Astrocyte (in vitro differentiated cells and primary cell): ENCODE data around the gene PRKCA. TPM values are rescaled to one million over a fixed set of nuclear protein-coding genes. Genes with fewer than 3 reads are reported as not detected.

Source experiments
- DNase-seq: peaks from one replicate; pipeline ENCODE4 v3.0.0-alpha.2; 2010; ENCODE audit warnings: low read depth
- FAIRE-seq: peaks from 2 replicates; lab custom pipeline; 2011; peaks lifted over from hg19 to GRCh38; lab: Jason Lieb, UNC
- H2AFZ ChIP-seq: 2 replicates; pipeline ENCODE4 v1.6.0; 2012; ENCODE audit warnings: low read depth, low read length, inconsistent platforms
- H3K27ac ChIP-seq: 2 replicates; pipeline ENCODE4 v1.5.1; 2011; ENCODE audit warnings: low read depth, low read length, inconsistent platforms
- H3K27me3 ChIP-seq: 2 replicates; pipeline ENCODE4 v1.6.0; 2011; ENCODE audit warnings: low read length, inconsistent platforms; ENCODE audit not compliant: insufficient read depth
- H3K36me3 ChIP-seq: 2 replicates; pipeline ENCODE4 v1.5.1; 2011; ENCODE audit warnings: low read length, inconsistent platforms; ENCODE audit not compliant: insufficient read depth
- H3K4me1 ChIP-seq: 2 replicates; pipeline ENCODE4 v1.5.1; 2011; ENCODE audit warnings: low read length, inconsistent platforms; ENCODE audit not compliant: insufficient read depth
- H3K4me2 ChIP-seq: 2 replicates; pipeline ENCODE4 v1.6.0; 2012; ENCODE audit warnings: low read length, inconsistent platforms
- H3K4me3 ChIP-seq: 2 replicates; pipeline ENCODE4 v1.5.1; 2011; ENCODE audit warnings: low read depth, mild to moderate bottlenecking, low read length, inconsistent platforms; ENCODE audit not compliant: insufficient read depth
- H3K79me2 ChIP-seq: 2 replicates; pipeline ENCODE4 v1.6.0; 2012; ENCODE audit warnings: mild to moderate bottlenecking, low read length, inconsistent platforms; ENCODE audit not compliant: insufficient read depth
- H3K9ac ChIP-seq: 2 replicates; pipeline ENCODE4 v1.6.0; 2012; ENCODE audit warnings: mild to moderate bottlenecking, low read length, inconsistent platforms
- H3K9me3 ChIP-seq: 2 replicates; pipeline ENCODE4 v1.5.1; 2012; ENCODE audit warnings: low read depth, mild to moderate bottlenecking, low read length, inconsistent platforms; ENCODE audit not compliant: insufficient read depth
- H4K20me1 ChIP-seq: 2 replicates; pipeline ENCODE4 v1.6.0; 2012; ENCODE audit warnings: low read length, inconsistent platforms; ENCODE audit not compliant: insufficient read depth
- H3K27ac Mint-ChIP-seq: one replicate; pipeline ENCODE4 v1.8.0; 2021; ENCODE audit warnings: mild to moderate bottlenecking, mixed read lengths; ENCODE audit not compliant: unreplicated experiment
- H3K27me3 Mint-ChIP-seq: one replicate; pipeline ENCODE4 v1.8.0; 2021; ENCODE audit warnings: low read depth, mixed read lengths; ENCODE audit not compliant: unreplicated experiment
- H3K36me3 Mint-ChIP-seq: one replicate; pipeline ENCODE4 v1.8.0; 2021; ENCODE audit warnings: low read depth, mixed read lengths; ENCODE audit not compliant: unreplicated experiment
- H3K4me1 Mint-ChIP-seq: one replicate; pipeline ENCODE4 v1.8.0; 2021; ENCODE audit warnings: low read depth, mixed read lengths; ENCODE audit not compliant: unreplicated experiment
- H3K4me3 Mint-ChIP-seq: one replicate; pipeline ENCODE4 v1.8.0; 2021; ENCODE audit warnings: mild to moderate bottlenecking, moderate library complexity, mixed read lengths; ENCODE audit not compliant: unreplicated experiment
- H3K9me3 Mint-ChIP-seq: one replicate; pipeline ENCODE4 v1.8.0; 2021; ENCODE audit warnings: mild to moderate bottlenecking, mixed read lengths; ENCODE audit not compliant: unreplicated experiment
- EZH2 ChIP-seq: IDR thresholded peaks from 2 replicates; pipeline ENCODE4 v1.6.1; 2012; ENCODE audit warnings: mild to moderate bottlenecking, low read length, inconsistent platforms; ENCODE audit not compliant: insufficient read depth
- total RNA-seq: library from RNA; stranded (reverse); gene quantifications from 2 replicates; pipeline ENCODE4 v1.2.1, GENCODE V29; 2021
- TF ChIP-seq, protein P1 (sequence below): IDR thresholded peaks from 2 replicates; pipeline ENCODE4 v1.5.1; 2011; ENCODE audit warnings: low read depth, mild to moderate bottlenecking, inconsistent platforms, low read length, moderate library complexity; ENCODE audit not compliant: insufficient read depth

PRKCA gene
- total RNA-seq, 1 donor from 2014 or later = 49.9 TPM

DNA sequence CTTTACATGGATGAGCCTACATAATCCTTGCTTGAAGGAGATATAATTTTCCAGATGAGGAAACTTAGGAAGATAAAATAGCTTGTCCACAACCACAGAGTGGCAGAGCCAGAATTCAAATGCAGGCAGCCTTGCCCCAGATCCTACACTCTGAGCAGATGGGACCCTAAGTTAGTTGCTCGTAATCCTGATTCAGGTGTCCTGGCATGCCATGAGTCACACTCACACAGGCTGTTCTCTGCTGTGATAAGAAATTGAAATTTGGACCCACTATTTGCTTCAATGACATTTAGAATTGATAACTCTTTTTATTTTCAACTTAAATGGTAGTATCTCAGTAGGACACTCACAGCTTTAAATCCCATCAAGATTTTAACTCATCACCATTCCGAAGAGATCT is 381.8 kb downstream of the PRKCA start:
- Histone ChIP-seq H3K9ac (no peak overlapping the region), H4K20me1 (peaks cover 25% of the 10 kb centered on the region), H3K4me3 (no peak overlapping the region), H3K4me1 (no peaks in the 10 kb centered on the region), H2AFZ (no peak overlapping the region), H3K27ac (no peak overlapping the region), H3K27me3 (no peaks in the 10 kb centered on the region), H3K4me2 (no peak overlapping the region), H3K36me3 (no peaks in the 10 kb centered on the region), H3K9me3 (no peaks in the 10 kb centered on the region), H3K79me2 (no peaks in the 10 kb centered on the region)
- FAIRE-seq (no peak), DNase-seq (no peak)
- H3K4me3 Mint-ChIP-seq = no peak overlapping the region
- no peak for TF ChIP-seq EZH2
- TF ChIP-seq, protein P1, sequence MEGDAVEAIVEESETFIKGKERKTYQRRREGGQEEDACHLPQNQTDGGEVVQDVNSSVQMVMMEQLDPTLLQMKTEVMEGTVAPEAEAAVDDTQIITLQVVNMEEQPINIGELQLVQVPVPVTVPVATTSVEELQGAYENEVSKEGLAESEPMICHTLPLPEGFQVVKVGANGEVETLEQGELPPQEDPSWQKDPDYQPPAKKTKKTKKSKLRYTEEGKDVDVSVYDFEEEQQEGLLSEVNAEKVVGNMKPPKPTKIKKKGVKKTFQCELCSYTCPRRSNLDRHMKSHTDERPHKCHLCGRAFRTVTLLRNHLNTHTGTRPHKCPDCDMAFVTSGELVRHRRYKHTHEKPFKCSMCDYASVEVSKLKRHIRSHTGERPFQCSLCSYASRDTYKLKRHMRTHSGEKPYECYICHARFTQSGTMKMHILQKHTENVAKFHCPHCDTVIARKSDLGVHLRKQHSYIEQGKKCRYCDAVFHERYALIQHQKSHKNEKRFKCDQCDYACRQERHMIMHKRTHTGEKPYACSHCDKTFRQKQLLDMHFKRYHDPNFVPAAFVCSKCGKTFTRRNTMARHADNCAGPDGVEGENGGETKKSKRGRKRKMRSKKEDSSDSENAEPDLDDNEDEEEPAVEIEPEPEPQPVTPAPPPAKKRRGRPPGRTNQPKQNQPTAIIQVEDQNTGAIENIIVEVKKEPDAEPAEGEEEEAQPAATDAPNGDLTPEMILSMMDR = no peak
- H3K36me3 Mint-ChIP-seq = peaks cover 16% of the 10 kb centered on the region
- no peaks in the 10 kb centered on the region for H3K9me3 Mint-ChIP-seq
- H3K4me1 Mint-ChIP-seq = peaks cover 8% of the 10 kb centered on the region
- no peaks in the 10 kb centered on the region for H3K27me3 Mint-ChIP-seq
- H3K27ac Mint-ChIP-seq = no peak overlapping the region

GRCh38 chr17:66684731-66685130 is 382.3 kb downstream of the PRKCA start:
- DNase-seq (no peak), FAIRE-seq (no peak)
- Histone ChIP-seq H4K20me1 (peaks cover 25% of the 10 kb centered on the region), H3K9ac (no peak overlapping the region), H3K27ac (no peak overlapping the region), H3K27me3 (no peaks in the 10 kb centered on the region), H3K4me2 (no peak overlapping the region), H3K9me3 (no peaks in the 10 kb centered on the region), H3K4me1 (no peaks in the 10 kb centered on the region), H2AFZ (no peak overlapping the region), H3K4me3 (no peak overlapping the region), H3K79me2 (no peaks in the 10 kb centered on the region), H3K36me3 (no peaks in the 10 kb centered on the region)
- no peak overlapping the region for H3K27ac Mint-ChIP-seq
- no peaks in the 10 kb centered on the region for H3K27me3 Mint-ChIP-seq
- H3K4me3 Mint-ChIP-seq = no peak overlapping the region
- peaks cover 8% of the 10 kb centered on the region for H3K4me1 Mint-ChIP-seq
- peaks cover 12% of the 10 kb centered on the region for H3K36me3 Mint-ChIP-seq
- no peaks in the 10 kb centered on the region for H3K9me3 Mint-ChIP-seq
- TF ChIP-seq EZH2 = no peak
- TF ChIP-seq, protein P1 = no peak

GRCh38 chr17:66686601-66687000 is 384.2 kb downstream of the PRKCA start:
- Mint-ChIP-seq H3K27me3 (no peaks in the 10 kb centered on the region), H3K27ac (no peak overlapping the region), H3K4me1 (peaks cover 8% of the 10 kb centered on the region), H3K4me3 (no peak overlapping the region), H3K9me3 (no peaks in the 10 kb centered on the region), H3K36me3 (peaks cover 17% of the 10 kb centered on the region)
- no peak overlapping the region for H3K27ac ChIP-seq
- no peak for FAIRE-seq
- no peak overlapping the region for H3K9ac ChIP-seq
- no peak overlapping the region for H2AFZ ChIP-seq
- no peak overlapping the region for H3K4me3 ChIP-seq
- no peak for DNase-seq
- no peak for TF ChIP-seq EZH2
- TF ChIP-seq, protein P1 = no peak
- no peaks in the 10 kb centered on the region for H3K79me2 ChIP-seq
- H4K20me1 ChIP-seq = peaks cover 25% of the 10 kb centered on the region
- no peaks in the 10 kb centered on the region for H3K9me3 ChIP-seq
- H3K36me3 ChIP-seq = no peaks in the 10 kb centered on the region
- no peaks in the 10 kb centered on the region for H3K27me3 ChIP-seq
- H3K4me1 ChIP-seq = peaks cover 3% of the 10 kb centered on the region
- no peak overlapping the region for H3K4me2 ChIP-seq
